Measurements from ENCODE around the gene DOCK1. TPM values are rescaled to one million over a fixed set of nuclear protein-coding genes. Genes with fewer than 3 reads are reported as not detected.

DOCK1 gene
- total and polyA plus RNA-seq, 2 donors from 2014 or later, result 15.8 to 81.7 TPM

GRCh38 chr10:127027786-127028185 lies 122.6 kb downstream of the DOCK1 start:
- intact Hi-C loops (cut with DNase I), result no loop called here
- H3K36me3 ChIP-seq (ENCODE audit: control insufficient read depth in 2 of 3, insufficient read depth in 3 of 3, low read length in 3 of 3), result peaks cover 6 to 45% (median 30%) of the 10 kb centered on the region in 3 donors
- no peak for DNase-seq

GRCh38 chr10:127028556-127028955 lies 123.3 kb downstream of the DOCK1 start:
- Histone ChIP-seq H3K4me1 (ENCODE audit: control insufficient read depth in 2 of 3, insufficient read depth in 2 of 3, low read depth in 1 of 3, low read length in 3 of 3) (no peaks in the 10 kb centered on the region), H3K4me3 (ENCODE audit: low read length in 3 of 3) (no peak overlapping the region), H3K9me3 (ENCODE audit: control insufficient read depth in 2 of 3, insufficient read depth in 1 of 3, low read length in 3 of 3) (no peaks in the 10 kb centered on the region), H3K27me3 (ENCODE audit: control insufficient read depth, insufficient read depth, low read length) (no peaks in the 10 kb centered on the region), H3K27ac (ENCODE audit: low read depth in 2 of 2, low read length in 2 of 2) (no peak overlapping the region), H3K36me3 (ENCODE audit: control insufficient read depth in 2 of 3, insufficient read depth in 3 of 3, low read length in 3 of 3) (peaks cover 4 to 45% (median 32%) of the 10 kb centered on the region in 3 donors), H3K9ac (ENCODE audit: low read length in 3 of 3) (no peak overlapping the region)
- TF ChIP-seq CTCF (IDR thresholded peaks at IDR 0.05; ENCODE audit: borderline replicate concordance, extremely low read depth, insufficient read depth), result no peak
- no peak for DNase-seq
- intact Hi-C loops (cut with DNase I), result no loop called here
- no peak for FAIRE-seq

More at GRCh38 chr10:127027786-127028185, 122.6 kb downstream of the DOCK1 start:
- Histone ChIP-seq H3K9ac (ENCODE audit: low read length in 3 of 3) (no peak overlapping the region), H3K9me3 (ENCODE audit: control insufficient read depth in 2 of 3, insufficient read depth in 1 of 3, low read length in 3 of 3) (no peaks in the 10 kb centered on the region), H3K27me3 (ENCODE audit: control insufficient read depth, insufficient read depth, low read length) (no peaks in the 10 kb centered on the region), H3K4me3 (ENCODE audit: low read length in 3 of 3) (no peak overlapping the region), H3K27ac (ENCODE audit: low read depth in 2 of 2, low read length in 2 of 2) (no peak overlapping the region), H3K4me1 (ENCODE audit: control insufficient read depth in 2 of 3, insufficient read depth in 2 of 3, low read depth in 1 of 3, low read length in 3 of 3) (no peaks in the 10 kb centered on the region)
- FAIRE-seq, result no peak
- TF ChIP-seq CTCF (IDR thresholded peaks at IDR 0.05; ENCODE audit: borderline replicate concordance, extremely low read depth, insufficient read depth), result no peak

- H3K4me3 ChIP-seq (ENCODE audit: low read length in 3 of 3), result no peak overlapping the region
- TF ChIP-seq CTCF (IDR thresholded peaks at IDR 0.05; ENCODE audit: borderline replicate concordance, extremely low read depth, insufficient read depth), result no peak
- H3K4me1 ChIP-seq (ENCODE audit: control insufficient read depth in 2 of 3, insufficient read depth in 2 of 3, low read depth in 1 of 3, low read length in 3 of 3), result no peaks in the 10 kb centered on the region
- no peak overlapping the region for H3K27ac ChIP-seq (ENCODE audit: low read depth in 2 of 2, low read length in 2 of 2)
- no peak overlapping the region for H3K9ac ChIP-seq (ENCODE audit: low read length in 3 of 3)
- no peaks in the 10 kb centered on the region for H3K27me3 ChIP-seq (ENCODE audit: control insufficient read depth, insufficient read depth, low read length)
- intact Hi-C loops (cut with DNase I), result no loop called here
- peaks cover 4 to 45% (median 27%) of the 10 kb centered on the region in 3 donors for H3K36me3 ChIP-seq (ENCODE audit: control insufficient read depth in 2 of 3, insufficient read depth in 3 of 3, low read length in 3 of 3)
- FAIRE-seq (no peak), DNase-seq (no peak)
- no peaks in the 10 kb centered on the region for H3K9me3 ChIP-seq (ENCODE audit: control insufficient read depth in 2 of 3, insufficient read depth in 1 of 3, low read length in 3 of 3)
Observed at GRCh38 chr10:127029061-127029460, 123.8 kb downstream of the DOCK1 start.
